ENCODE data around the gene KCTD16.

DNA sequence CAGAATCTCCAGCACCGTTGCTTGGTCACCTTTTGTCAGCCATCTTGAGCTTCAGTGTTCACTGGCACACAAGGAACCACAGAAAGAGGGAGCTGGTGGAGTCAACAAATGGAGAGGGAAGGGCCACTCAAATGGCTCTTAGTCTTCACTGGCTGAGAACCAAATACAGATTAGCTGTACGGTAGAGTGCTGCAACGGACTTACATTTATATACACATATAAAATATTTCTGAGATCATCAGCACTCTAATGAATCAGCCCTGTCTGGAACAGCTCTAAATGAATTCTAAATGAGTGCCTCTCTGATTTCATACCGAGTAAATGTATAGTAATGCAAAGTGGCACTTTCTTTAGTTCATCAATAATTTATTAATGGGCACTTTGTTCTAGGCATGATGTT is 24.8 kb downstream of the KCTD16 start:
- no peak for TF ChIP-seq POLR2A (IDR thresholded peaks at IDR 0.05)
- TF ChIP-seq, protein P1, sequence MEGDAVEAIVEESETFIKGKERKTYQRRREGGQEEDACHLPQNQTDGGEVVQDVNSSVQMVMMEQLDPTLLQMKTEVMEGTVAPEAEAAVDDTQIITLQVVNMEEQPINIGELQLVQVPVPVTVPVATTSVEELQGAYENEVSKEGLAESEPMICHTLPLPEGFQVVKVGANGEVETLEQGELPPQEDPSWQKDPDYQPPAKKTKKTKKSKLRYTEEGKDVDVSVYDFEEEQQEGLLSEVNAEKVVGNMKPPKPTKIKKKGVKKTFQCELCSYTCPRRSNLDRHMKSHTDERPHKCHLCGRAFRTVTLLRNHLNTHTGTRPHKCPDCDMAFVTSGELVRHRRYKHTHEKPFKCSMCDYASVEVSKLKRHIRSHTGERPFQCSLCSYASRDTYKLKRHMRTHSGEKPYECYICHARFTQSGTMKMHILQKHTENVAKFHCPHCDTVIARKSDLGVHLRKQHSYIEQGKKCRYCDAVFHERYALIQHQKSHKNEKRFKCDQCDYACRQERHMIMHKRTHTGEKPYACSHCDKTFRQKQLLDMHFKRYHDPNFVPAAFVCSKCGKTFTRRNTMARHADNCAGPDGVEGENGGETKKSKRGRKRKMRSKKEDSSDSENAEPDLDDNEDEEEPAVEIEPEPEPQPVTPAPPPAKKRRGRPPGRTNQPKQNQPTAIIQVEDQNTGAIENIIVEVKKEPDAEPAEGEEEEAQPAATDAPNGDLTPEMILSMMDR (IDR thresholded peaks at IDR 0.05), result no peak

Measured in uterus (tissue), 2 donors.